Stimulated activated naive CD8-positive, alpha-beta T cell treated with anti-CD3 and anti-CD28 coated beads, Interleukin-15, Interleukin-2, amounts not matched to agents 100 ng/mL and 50 ng/mL, for 24 hours (primary cell): ENCODE data around the gene PROK1.

Experiments used
- H3K27ac Mint-ChIP-seq: one replicate; pipeline ENCODE4 v1.8.0; 2021; ENCODE audit warnings: mild to moderate bottlenecking, mixed read lengths
- H3K27me3 Mint-ChIP-seq: one replicate; pipeline ENCODE4 v1.8.0; 2021; ENCODE audit warnings: mixed read lengths
- H3K36me3 Mint-ChIP-seq: one replicate; pipeline ENCODE4 v1.8.0; 2021; ENCODE audit warnings: low read depth, mixed read lengths
- H3K4me1 Mint-ChIP-seq: one replicate; pipeline ENCODE4 v1.8.0; 2021; ENCODE audit warnings: low read depth, mixed read lengths
- H3K4me3 Mint-ChIP-seq: one replicate; pipeline ENCODE4 v1.8.0; 2021; ENCODE audit warnings: mild to moderate bottlenecking, mixed read lengths
- H3K9me3 Mint-ChIP-seq: one replicate; pipeline ENCODE4 v1.8.0; 2021; ENCODE audit warnings: mixed read lengths

PROK1 gene

DNA sequence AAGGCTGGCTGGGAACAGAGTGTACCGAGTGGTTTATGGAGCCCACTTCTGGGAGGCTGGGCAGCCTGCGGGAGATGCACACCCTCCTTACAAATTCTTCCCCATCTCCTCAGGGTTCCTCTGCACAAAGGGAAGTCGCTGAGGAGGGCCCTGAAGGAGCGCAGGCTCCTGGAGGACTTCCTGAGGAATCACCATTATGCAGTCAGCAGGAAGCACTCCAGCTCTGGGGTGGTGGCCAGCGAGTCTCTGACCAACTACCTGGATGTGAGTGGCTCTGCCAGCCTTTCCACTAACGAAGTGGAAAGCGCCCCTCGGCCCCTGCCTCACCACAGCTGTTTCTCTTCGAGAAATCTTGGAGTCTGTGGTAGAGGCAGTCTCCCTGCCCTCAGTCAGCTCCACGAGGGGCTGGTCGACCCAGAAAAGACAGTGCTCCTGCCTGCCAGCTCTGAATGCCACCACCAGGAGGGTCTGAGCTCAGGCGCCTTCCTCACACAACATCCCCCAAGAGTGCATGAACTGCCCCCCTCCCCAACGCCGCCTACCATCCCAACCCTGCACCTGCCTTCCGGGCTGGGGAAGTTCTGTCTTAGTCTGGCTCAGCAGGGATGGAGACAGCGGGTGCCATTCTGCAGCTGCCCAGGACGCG is 31.8 kb downstream of the PROK1 start:
- Mint-ChIP-seq H3K9me3 (no peaks in the 10 kb centered on the region), H3K4me3 (no peak overlapping the region), H3K27me3 (peaks cover 7% of the 10 kb centered on the region), H3K27ac (no peak overlapping the region), H3K36me3 (no peaks in the 10 kb centered on the region), H3K4me1 (no peaks in the 10 kb centered on the region)

DNA sequence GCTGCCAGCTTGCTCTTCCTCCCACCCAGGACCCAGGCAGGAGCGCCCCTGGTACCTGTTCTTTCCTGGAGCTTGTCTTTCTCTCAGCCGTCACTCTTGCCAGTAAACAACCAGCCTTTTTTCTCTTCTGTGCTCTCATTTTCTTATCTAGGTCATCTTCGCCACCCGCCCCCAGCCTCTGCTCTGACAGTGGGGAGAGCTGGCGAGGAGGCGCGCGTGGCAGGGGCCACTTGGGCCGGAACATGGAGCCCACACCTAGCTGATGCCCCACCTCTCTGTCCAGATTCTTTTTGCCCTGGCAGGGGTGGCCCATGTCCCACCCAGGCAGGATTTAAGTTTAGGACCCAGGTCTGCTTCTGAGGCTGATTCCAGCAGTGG is 32.3 kb downstream of the PROK1 start:
- H3K9me3 Mint-ChIP-seq: no peaks in the 10 kb centered on the region
- H3K27me3 Mint-ChIP-seq: peaks cover 7% of the 10 kb centered on the region
- no peaks in the 10 kb centered on the region for H3K4me1 Mint-ChIP-seq
- no peak overlapping the region for H3K4me3 Mint-ChIP-seq
- no peaks in the 10 kb centered on the region for H3K36me3 Mint-ChIP-seq
- H3K27ac Mint-ChIP-seq: no peak overlapping the region

DNA sequence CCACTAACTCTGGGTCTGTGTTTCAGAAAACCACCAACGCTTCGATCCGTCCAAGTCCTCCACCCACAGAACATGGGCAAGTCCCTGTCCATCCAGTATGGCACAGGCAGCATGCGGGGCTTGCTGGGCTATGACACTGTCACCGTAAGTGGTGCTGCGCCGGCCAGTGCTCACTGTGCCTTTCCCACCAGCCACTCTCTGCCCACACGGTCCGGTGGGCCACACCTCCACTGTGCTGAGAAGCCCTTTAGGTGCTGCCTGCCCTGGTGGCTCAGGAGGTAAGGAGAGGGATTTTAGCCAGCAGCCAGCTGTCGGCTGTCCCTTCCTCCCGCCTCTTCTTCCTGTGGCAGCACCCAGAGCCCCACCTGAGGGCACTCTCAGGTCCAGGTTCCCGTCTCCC is 33.9 kb downstream of the PROK1 start:
- H3K9me3 Mint-ChIP-seq: no peaks in the 10 kb centered on the region
- no peaks in the 10 kb centered on the region for H3K36me3 Mint-ChIP-seq
- H3K4me1 Mint-ChIP-seq: no peaks in the 10 kb centered on the region
- no peak overlapping the region for H3K4me3 Mint-ChIP-seq
- H3K27me3 Mint-ChIP-seq: peaks cover 7% of the 10 kb centered on the region
- H3K27ac Mint-ChIP-seq: no peak overlapping the region

DNA sequence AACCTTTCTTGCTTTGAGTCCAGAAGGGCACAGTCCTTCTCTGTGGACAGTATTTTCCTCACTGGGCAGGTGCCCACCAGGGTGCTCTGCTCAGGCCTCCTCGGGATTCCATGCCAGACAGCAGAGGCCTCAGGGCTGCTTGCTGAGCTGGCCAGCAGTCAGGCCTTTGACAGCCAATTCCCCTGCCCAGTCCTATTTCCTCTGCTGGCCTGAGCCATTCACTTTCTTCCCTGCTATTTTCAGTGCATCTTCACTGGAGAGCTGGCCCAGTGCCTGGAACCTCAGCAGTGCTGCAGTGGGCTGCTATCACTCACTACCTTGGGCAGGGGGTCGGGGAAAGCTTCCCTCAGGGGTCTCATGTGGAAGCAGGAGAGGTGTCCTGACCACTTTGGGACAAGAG is 34.8 kb downstream of the PROK1 start:
- no peaks in the 10 kb centered on the region for H3K36me3 Mint-ChIP-seq
- no peaks in the 10 kb centered on the region for H3K4me1 Mint-ChIP-seq
- H3K27me3 Mint-ChIP-seq: peaks cover 7% of the 10 kb centered on the region
- H3K4me3 Mint-ChIP-seq: no peak overlapping the region
- H3K9me3 Mint-ChIP-seq: no peaks in the 10 kb centered on the region
- H3K27ac Mint-ChIP-seq: no peak overlapping the region

DNA sequence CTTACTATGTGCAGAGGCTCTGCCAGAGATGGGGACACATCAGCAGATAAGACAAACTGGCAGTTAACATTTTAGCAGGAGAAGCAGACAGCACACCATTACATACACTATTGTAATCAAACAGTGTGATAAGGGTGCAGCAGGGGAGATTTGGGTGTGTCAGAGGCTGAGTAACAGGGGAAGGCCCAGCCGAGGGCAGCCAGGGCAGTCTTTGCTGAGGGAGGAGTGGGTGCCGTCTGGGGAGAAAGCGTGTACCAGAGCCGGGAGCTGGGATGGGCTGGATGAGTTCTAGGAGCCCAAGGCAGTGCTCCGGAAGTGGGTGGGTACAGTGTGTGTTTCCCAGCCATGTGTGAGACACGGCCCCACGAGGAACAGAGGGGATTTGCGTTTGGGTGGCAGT is 36.8 kb downstream of the PROK1 start:
- no peak overlapping the region for H3K27ac Mint-ChIP-seq
- H3K9me3 Mint-ChIP-seq: no peaks in the 10 kb centered on the region
- H3K4me1 Mint-ChIP-seq: no peaks in the 10 kb centered on the region
- no peak overlapping the region for H3K4me3 Mint-ChIP-seq
- no peaks in the 10 kb centered on the region for H3K36me3 Mint-ChIP-seq
- H3K27me3 Mint-ChIP-seq: peaks cover 7% of the 10 kb centered on the region

DNA sequence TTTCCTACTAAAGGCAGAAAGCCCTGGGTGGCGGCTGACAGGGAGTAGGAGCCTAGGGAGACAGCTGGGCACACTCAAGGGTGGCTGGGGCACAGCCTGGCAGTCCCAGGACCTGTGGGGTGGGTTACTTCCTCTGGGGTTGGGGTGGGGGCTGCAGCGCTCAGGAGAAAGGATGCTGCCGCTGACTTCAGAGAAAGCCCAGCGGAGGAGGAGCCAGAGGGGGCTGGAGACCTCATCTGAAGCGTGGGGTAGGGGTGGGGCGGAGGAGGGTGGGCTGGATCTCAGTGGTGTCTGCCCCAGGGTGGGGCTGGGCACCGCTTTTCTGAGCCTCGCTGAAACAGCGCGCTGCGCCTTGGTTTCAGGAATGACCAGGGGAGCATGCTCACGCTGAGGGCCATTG is 37.2 kb downstream of the PROK1 start:
- Mint-ChIP-seq H3K9me3 (no peaks in the 10 kb centered on the region), H3K4me3 (no peak overlapping the region), H3K4me1 (no peaks in the 10 kb centered on the region), H3K36me3 (no peaks in the 10 kb centered on the region), H3K27ac (no peak overlapping the region), H3K27me3 (peaks cover 7% of the 10 kb centered on the region)

DNA sequence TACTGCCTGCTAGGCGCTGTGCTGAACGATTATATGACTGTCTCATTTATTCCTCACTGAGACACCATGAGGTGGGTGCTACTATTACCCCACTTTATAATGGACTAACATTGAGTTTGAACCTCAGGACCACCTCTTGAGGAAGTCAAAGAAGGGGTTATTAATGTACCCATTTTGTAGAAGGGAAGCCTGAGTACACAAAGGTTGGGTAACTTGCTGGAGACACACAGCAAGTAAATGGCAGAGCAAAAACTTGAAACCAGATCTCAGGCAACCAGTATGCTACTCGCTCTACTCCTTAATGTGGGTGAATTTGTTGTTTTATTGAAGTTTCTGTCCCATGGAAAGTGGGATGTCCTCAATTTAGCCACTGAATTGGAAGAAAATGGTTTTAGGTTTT is 37.9 kb downstream of the PROK1 start:
- no peak overlapping the region for H3K27ac Mint-ChIP-seq
- peaks cover 4% of the 10 kb centered on the region for H3K27me3 Mint-ChIP-seq
- no peaks in the 10 kb centered on the region for H3K36me3 Mint-ChIP-seq
- no peak overlapping the region for H3K4me3 Mint-ChIP-seq
- no peaks in the 10 kb centered on the region for H3K4me1 Mint-ChIP-seq
- no peaks in the 10 kb centered on the region for H3K9me3 Mint-ChIP-seq

DNA sequence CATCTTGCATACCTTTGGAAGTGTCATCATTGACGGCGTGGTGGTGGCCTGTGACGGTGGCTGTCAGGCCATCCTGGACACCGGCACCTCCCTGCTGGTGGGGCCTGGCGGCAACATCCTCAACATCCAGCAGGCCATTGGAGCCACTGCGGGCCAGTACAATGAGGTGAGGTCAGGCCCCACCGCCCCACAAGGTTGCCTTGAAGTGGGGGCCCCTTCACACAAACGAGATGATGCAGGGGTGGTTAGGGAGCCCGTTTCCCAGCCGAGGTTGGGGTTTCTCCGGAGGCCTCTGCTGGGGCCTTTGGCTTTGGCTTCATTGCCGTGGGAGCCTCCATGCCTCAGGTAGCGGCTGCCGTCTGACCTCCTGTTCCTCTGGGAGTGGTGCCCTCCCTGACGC is 38.5 kb downstream of the PROK1 start:
- Mint-ChIP-seq H3K4me1 (no peaks in the 10 kb centered on the region), H3K36me3 (no peaks in the 10 kb centered on the region), H3K9me3 (no peaks in the 10 kb centered on the region), H3K4me3 (no peak overlapping the region), H3K27me3 (peaks cover 4% of the 10 kb centered on the region), H3K27ac (no peak overlapping the region)

DNA sequence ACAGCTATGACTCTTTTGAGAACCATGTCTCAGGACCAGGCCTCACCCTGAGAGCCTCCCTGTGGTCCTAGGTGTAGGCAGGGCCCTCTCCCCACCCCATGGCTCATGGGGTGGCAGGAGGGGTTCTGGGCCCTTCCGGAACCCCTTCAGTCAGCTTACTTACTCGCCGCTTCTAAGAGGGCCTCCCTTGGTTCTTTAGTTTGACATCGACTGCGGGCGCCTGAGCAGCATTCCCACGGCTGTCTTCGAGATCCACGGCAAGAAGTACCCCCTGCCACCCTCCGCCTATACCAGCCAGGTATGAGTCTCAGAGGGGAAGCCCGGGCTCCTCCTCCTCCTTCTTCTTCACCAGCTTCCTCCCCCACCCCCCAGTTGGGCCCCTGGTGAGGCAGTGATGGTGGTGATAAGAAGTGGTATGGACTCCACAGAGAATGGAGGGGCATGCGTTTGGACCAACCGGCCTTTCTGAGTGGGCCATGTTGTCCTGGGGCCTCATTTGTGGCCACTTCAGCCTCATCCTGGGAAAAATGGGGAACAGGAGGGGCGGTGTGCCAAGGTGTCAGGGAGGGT is 39.1 kb downstream of the PROK1 start:
- peaks cover 2% of the 10 kb centered on the region for H3K27me3 Mint-ChIP-seq
- no peaks in the 10 kb centered on the region for H3K9me3 Mint-ChIP-seq
- no peak overlapping the region for H3K4me3 Mint-ChIP-seq
- no peak overlapping the region for H3K27ac Mint-ChIP-seq
- no peaks in the 10 kb centered on the region for H3K36me3 Mint-ChIP-seq
- H3K4me1 Mint-ChIP-seq: no peaks in the 10 kb centered on the region

DNA sequence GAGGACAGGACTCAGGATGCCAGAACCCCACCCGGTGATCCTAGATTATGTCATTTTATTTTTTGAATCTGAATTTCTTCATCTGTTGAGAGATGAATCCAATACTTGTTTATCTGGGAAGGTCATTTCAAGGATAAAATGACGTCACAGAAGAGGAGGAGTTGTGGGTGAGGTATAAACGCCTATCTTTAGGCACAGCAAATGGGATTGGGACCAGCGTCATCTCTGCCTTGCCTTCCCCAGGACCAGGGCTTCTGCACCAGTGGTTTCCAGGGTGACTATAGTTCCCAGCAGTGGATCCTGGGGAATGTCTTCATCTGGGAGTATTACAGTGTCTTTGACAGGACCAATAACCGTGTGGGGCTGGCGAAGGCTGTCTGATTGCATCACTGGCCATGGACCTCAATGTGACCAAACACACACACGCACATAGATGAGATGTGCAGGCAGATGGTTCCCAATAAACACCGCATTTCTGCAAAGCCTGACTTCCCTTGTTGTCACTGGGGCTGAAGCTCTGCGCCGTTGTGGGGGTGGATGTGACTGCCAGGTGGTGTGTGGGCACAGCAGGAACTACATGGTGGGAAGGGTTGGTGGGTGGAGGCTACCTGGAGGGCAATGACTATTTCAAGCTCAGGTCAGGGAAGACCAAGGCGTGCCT is 40.0 kb downstream of the PROK1 start:
- H3K4me1 Mint-ChIP-seq: no peaks in the 10 kb centered on the region
- H3K4me3 Mint-ChIP-seq: no peak overlapping the region
- H3K36me3 Mint-ChIP-seq: no peaks in the 10 kb centered on the region
- H3K27me3 Mint-ChIP-seq: no peaks in the 10 kb centered on the region
- H3K27ac Mint-ChIP-seq: no peak overlapping the region
- no peaks in the 10 kb centered on the region for H3K9me3 Mint-ChIP-seq

DNA sequence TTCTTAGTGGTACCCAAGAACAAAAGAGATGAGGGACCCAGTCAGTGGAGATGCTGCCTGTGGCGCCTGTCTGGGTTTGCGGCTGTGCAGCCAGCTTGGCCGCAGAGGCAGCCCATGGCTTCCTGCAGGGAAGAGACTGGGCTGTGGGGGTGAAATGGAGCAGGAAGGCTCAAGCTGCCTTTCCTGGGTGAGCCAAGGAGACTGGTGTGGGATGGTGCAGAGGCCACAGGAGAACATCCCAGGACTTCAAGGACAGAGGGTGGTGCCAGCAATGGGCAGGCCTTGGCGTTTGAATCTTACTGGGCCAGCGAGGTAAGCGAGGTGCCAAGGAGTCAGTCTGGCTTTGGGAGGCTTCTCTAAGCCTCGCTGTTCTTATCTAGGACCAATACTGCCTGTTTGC is 41.6 kb downstream of the PROK1 start:
- H3K4me1 Mint-ChIP-seq: no peaks in the 10 kb centered on the region
- no peaks in the 10 kb centered on the region for H3K27me3 Mint-ChIP-seq
- no peak overlapping the region for H3K4me3 Mint-ChIP-seq
- no peaks in the 10 kb centered on the region for H3K36me3 Mint-ChIP-seq
- H3K9me3 Mint-ChIP-seq: no peaks in the 10 kb centered on the region
- H3K27ac Mint-ChIP-seq: no peak overlapping the region

DNA sequence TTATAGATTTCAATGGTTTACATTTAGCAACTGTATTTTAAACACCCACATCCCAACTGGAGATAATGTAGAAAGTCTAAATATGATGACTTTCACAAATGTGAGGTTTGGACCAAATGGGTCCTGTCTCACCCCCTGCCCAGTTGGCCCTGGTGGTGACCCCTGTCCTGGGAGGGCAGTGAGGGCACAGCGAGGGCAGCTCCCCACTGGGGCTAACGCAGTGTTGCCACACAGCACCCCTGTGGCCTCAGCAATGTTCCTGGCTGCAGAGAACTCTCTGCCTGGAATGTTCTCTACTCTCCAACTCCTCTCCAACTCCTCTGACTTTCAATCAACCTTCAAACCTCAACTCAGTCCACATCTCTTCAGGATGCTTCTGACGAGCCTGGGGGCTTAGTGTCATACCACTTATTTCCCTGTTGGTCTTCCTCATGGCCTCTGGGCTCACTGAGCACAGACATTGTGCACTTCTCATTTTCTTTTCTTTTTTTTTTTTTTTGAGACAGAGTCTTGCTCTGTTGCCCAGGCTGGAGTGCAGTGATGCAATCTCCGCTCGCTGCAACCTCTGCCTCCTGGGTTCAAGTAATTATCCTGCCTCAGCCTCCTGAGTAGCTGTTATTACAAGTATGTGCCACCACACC is 42.2 kb downstream of the PROK1 start:
- Mint-ChIP-seq H3K4me1 (no peaks in the 10 kb centered on the region), H3K27me3 (no peaks in the 10 kb centered on the region), H3K9me3 (no peaks in the 10 kb centered on the region), H3K27ac (no peak overlapping the region), H3K36me3 (no peaks in the 10 kb centered on the region), H3K4me3 (no peak overlapping the region)

DNA sequence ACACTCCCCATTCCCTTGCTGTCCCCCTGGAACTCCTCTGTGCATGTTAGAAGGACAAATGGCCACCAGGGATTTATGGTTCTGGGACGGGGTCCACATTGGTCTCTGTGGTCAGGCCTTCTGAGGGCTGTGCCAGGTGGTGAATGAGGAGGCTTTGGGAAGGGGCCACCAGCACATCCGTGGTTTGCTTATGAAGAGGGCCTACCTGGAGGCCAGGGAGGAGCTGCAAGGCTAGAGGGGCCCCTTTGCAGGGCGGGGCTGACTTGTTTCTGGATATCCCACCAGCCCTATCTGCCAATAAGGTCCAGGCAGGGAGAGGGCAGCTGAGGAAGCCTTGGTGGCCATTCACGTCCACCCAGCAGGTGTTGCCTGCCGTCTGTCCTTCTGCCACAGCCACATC is 43.1 kb downstream of the PROK1 start:
- Mint-ChIP-seq H3K27me3 (no peaks in the 10 kb centered on the region), H3K4me1 (no peaks in the 10 kb centered on the region), H3K27ac (no peak overlapping the region), H3K4me3 (no peak overlapping the region), H3K9me3 (no peaks in the 10 kb centered on the region), H3K36me3 (no peaks in the 10 kb centered on the region)

DNA sequence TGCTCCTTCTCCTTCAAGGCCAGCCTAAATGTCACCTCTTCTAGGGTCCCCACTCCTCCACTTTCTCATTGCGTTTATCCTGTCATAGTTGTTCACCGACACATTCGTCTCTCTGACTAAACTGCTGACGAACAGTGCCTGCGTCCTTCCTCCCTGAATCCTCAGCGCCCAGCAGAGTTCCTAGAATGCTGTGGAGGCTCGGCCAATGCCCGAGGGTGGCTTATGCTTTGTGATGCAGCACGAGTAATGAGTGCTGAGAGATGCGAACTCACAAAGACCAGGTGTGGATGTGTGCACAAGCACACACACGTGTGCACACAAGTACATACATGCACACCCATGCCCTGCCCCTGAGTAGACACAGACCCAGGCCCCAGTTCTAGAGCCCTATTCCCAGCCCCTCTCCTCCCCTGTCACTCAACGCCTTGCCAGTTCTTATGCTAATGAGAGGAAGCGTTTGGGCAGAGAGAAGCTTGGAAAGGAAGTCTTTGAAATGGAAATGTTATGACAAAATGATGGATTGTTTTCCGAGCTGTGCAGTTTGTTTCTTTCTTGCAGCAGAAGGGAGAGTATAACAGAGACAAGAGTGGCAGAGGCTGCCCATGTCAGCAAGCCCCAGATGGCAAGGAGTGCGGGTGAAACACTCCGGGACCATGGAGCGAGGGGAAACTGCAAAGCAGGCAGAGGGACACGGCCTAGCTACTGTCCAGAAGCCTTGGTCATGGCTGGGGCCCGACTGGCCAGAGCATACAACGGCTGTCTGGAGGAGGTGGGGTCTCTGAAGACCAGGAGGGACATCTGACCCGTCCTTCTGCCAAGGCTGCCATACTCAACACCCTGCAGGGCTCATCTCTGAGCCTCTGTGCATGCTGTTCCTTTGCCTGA is 43.8 kb downstream of the PROK1 start:
- no peaks in the 10 kb centered on the region for H3K27me3 Mint-ChIP-seq
- no peak overlapping the region for H3K27ac Mint-ChIP-seq
- no peak overlapping the region for H3K4me3 Mint-ChIP-seq
- H3K9me3 Mint-ChIP-seq: no peaks in the 10 kb centered on the region
- no peaks in the 10 kb centered on the region for H3K4me1 Mint-ChIP-seq
- no peaks in the 10 kb centered on the region for H3K36me3 Mint-ChIP-seq
